Osteoblast (primary cell): ENCODE data around the gene DIAPH3. TPM values are rescaled to one million over a fixed set of nuclear protein-coding genes. Genes with fewer than 3 reads are reported as not detected.

ENCODE experiments used
- DNase-seq: peaks from one replicate; pipeline ENCODE4 v3.0.0; 2011; ENCODE audit warnings: low spot score, mixed read lengths; ENCODE audit not compliant: insufficient read length; ENCODE audit errors: missing footprints
- H2AFZ ChIP-seq: 2 replicates; pipeline ENCODE4 v1.6.0; 2011; ENCODE audit warnings: mild to moderate bottlenecking, low read length
- H3K27ac ChIP-seq: 2 replicates; pipeline ENCODE4 v1.5.1; 2011; ENCODE audit warnings: mild to moderate bottlenecking, low read depth, low read length, moderate library complexity
- H3K27me3 ChIP-seq: 2 replicates; pipeline ENCODE4 v1.6.0; 2012; ENCODE audit warnings: mild to moderate bottlenecking, control low read depth, inconsistent platforms, low read length, moderate library complexity; ENCODE audit not compliant: insufficient read depth
- H3K36me3 ChIP-seq: 2 replicates; pipeline ENCODE4 v1.5.1; 2011; ENCODE audit warnings: mild to moderate bottlenecking, low read length, control low read depth, moderate library complexity; ENCODE audit not compliant: insufficient read depth
- H3K4me1 ChIP-seq: 2 replicates; pipeline ENCODE4 v1.5.1; 2011; ENCODE audit warnings: mild to moderate bottlenecking, low read length, control low read depth, moderate library complexity; ENCODE audit not compliant: insufficient read depth
- H3K4me2 ChIP-seq: 2 replicates; pipeline ENCODE4 v1.6.0; 2011; ENCODE audit warnings: mild to moderate bottlenecking, low read length; ENCODE audit not compliant: insufficient read depth
- H3K4me3 ChIP-seq: fragments of 200-600 bp; sonication (generic); 3 replicates; pipeline ENCODE4 v1.5.1; 2012; ENCODE audit warnings: mild to moderate bottlenecking, low read length, inconsistent platforms; ENCODE audit not compliant: insufficient read depth
- H3K79me2 ChIP-seq: 2 replicates; pipeline ENCODE4 v1.6.0; 2012; ENCODE audit warnings: mild to moderate bottlenecking, low read length, control low read depth, inconsistent platforms; ENCODE audit not compliant: insufficient read depth
- H3K9me3 ChIP-seq: 2 replicates; pipeline ENCODE4 v1.5.1; 2011; ENCODE audit warnings: low read depth, low read length, control low read depth
- H4K20me1 ChIP-seq: 2 replicates; pipeline ENCODE4 v1.6.0; 2012; ENCODE audit warnings: mild to moderate bottlenecking, low read length, control low read depth; ENCODE audit not compliant: insufficient read depth
- CTCF ChIP-seq: IDR thresholded peaks from 2 replicates; pipeline ENCODE4 v1.5.1; 2011; ENCODE audit warnings: mild to moderate bottlenecking, low read depth, low read length, moderate library complexity; ENCODE audit errors: extremely low read depth
- total RNA-seq: library from RNA; depleted of rRNA; stranded (reverse); fragments of >200 nt; gene quantifications from 2 replicates; pipeline ENCODE4 v1.2.3, GENCODE V29; 2012

Gene DIAPH3
- total RNA-seq, 1 donor, result 8.3 TPM

DNA sequence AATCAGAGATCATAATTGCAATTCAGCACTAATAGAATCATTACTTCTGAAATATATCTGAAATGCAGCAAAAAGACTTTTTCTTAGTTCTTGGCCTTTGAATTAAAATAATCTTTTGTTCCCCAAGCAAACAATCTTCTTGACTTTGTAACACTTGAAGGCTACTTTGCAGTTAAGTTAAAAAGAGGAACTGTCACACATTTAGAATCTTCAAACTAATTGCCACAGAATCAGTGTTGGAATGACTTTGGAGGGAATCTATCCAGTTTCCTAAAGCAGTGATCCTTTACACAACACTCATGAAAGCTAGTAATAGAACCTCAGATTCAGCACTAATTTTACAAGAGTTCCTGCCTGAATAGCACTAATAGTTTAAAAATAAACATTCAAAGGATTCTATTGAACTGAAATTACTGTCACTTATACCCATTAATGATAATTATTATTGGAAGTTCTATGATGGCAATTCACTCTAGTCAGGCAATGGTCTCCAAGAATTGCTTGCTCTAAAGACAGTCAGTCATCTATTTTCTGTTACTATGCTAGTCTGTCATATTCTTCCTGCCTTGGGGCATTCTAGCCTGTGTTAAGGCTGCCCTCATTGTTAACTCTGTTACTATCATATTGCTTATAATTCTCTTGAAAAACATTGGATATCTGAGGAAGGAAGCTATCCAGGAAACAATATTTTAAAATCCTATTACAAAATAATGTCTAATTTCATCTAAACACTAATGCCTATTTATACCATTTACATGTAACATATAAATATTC is 362.4 kb downstream of the DIAPH3 start:
- Histone ChIP-seq H3K36me3 (no peaks in the 10 kb centered on the region), H3K9me3 (no peaks in the 10 kb centered on the region), H3K27ac (no peak overlapping the region), H2AFZ (no peak overlapping the region), H3K27me3 (no peaks in the 10 kb centered on the region), H3K79me2 (no peaks in the 10 kb centered on the region), H3K4me1 (no peaks in the 10 kb centered on the region), H3K4me2 (no peak overlapping the region), H4K20me1 (no peaks in the 10 kb centered on the region), H3K4me3 (no peak overlapping the region)
- TF ChIP-seq CTCF, result no peak
- no peak for DNase-seq

GRCh38 chr13:59793107-59793506 is 370.6 kb downstream of the DIAPH3 start:
- Histone ChIP-seq H3K36me3 (no peaks in the 10 kb centered on the region), H3K27ac (no peak overlapping the region), H3K9me3 (no peaks in the 10 kb centered on the region), H3K27me3 (no peaks in the 10 kb centered on the region), H3K4me3 (no peak overlapping the region), H2AFZ (no peak overlapping the region), H3K4me1 (peaks cover 6% of the 10 kb centered on the region), H4K20me1 (no peaks in the 10 kb centered on the region), H3K4me2 (no peak overlapping the region), H3K79me2 (no peaks in the 10 kb centered on the region)
- DNase-seq, result no peak
- no peak for TF ChIP-seq CTCF

GRCh38 chr13:59790626-59791025 is 373.1 kb downstream of the DIAPH3 start:
- TF ChIP-seq CTCF, result no peak
- Histone ChIP-seq H3K27me3 (no peaks in the 10 kb centered on the region), H3K4me1 (peaks cover 6% of the 10 kb centered on the region), H4K20me1 (no peaks in the 10 kb centered on the region), H3K27ac (no peak overlapping the region), H3K4me3 (no peak overlapping the region), H3K79me2 (no peaks in the 10 kb centered on the region), H3K36me3 (no peaks in the 10 kb centered on the region), H3K9me3 (no peaks in the 10 kb centered on the region), H3K4me2 (peak overlapping the region; percentile 38), H2AFZ (peak overlapping the region; percentile 20)
- DNase-seq, result peak; percentile 48

- peaks cover 6% of the 10 kb centered on the region for H3K4me1 ChIP-seq
- no peak for TF ChIP-seq CTCF
- no peaks in the 10 kb centered on the region for H3K36me3 ChIP-seq
- no peak overlapping the region for H2AFZ ChIP-seq
- no peaks in the 10 kb centered on the region for H3K79me2 ChIP-seq
- H3K4me2 ChIP-seq, result no peak overlapping the region
- no peaks in the 10 kb centered on the region for H3K27me3 ChIP-seq
- DNase-seq, result no peak
- H3K4me3 ChIP-seq, result no peak overlapping the region
- H4K20me1 ChIP-seq, result no peaks in the 10 kb centered on the region
- H3K9me3 ChIP-seq, result no peaks in the 10 kb centered on the region
- no peak overlapping the region for H3K27ac ChIP-seq
Measured at GRCh38 chr13:59789558-59789957, 374.2 kb downstream of the DIAPH3 start.
